ENCODE data around the gene SGIP1. TPM values are rescaled to one million over a fixed set of nuclear protein-coding genes. Genes with fewer than 3 reads are reported as not detected.

Gene SGIP1
- polyA plus RNA-seq, 3 donors, result not detected

DNA sequence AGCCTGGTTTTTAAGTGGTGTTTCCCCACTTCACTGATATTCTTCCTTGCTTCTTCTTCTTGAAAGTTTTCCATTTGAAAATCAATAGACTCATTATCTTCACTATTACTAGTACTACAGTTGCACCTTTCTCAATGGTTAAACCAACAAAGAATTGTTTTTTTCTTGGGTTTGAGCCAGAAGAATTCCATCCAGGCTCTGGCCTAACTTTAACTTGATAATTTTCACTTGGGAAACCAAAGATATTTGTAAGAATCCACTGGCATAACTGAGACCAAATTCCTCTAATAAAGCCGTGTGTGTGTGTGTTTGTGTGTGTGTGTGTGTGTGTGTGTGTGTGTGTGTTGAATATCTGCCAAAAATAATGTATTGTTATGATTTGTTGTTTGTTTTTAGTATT, 103.2 kb downstream of the SGIP1 start:
- no peaks in the 10 kb centered on the region for H4K20me1 ChIP-seq (ENCODE audit: insufficient read depth, low read length)
- intact Hi-C loops (cut with micrococcal nuclease), result no loop called here
- H3K4me1 ChIP-seq (ENCODE audit: control insufficient read depth in 1 of 2, insufficient read depth in 2 of 2, low read length in 2 of 2), result no peaks in the 10 kb centered on the region
- TF ChIP-seq, protein P1, sequence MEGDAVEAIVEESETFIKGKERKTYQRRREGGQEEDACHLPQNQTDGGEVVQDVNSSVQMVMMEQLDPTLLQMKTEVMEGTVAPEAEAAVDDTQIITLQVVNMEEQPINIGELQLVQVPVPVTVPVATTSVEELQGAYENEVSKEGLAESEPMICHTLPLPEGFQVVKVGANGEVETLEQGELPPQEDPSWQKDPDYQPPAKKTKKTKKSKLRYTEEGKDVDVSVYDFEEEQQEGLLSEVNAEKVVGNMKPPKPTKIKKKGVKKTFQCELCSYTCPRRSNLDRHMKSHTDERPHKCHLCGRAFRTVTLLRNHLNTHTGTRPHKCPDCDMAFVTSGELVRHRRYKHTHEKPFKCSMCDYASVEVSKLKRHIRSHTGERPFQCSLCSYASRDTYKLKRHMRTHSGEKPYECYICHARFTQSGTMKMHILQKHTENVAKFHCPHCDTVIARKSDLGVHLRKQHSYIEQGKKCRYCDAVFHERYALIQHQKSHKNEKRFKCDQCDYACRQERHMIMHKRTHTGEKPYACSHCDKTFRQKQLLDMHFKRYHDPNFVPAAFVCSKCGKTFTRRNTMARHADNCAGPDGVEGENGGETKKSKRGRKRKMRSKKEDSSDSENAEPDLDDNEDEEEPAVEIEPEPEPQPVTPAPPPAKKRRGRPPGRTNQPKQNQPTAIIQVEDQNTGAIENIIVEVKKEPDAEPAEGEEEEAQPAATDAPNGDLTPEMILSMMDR (IDR thresholded peaks at IDR 0.05), result no peak
- no peak overlapping the region for H3K27ac ChIP-seq (ENCODE audit: low read depth in 1 of 2, low read length in 2 of 2)
- no peaks in the 10 kb centered on the region for H3K27me3 ChIP-seq (ENCODE audit: control insufficient read depth in 2 of 2, insufficient read depth in 2 of 2, low read length in 2 of 2)
- no peaks in the 10 kb centered on the region for H3K9me3 ChIP-seq (replicated peaks in 1 of 2; ENCODE audit: control insufficient read depth in 1 of 2, insufficient read depth in 1 of 2, low read length in 2 of 2)
- Mint-ChIP-seq H3K27ac (no peak overlapping the region), H3K9me3 (peaks cover 0 to 2% (median 0%) of the 10 kb centered on the region in 7 donors), H3K36me3 (no peaks in the 10 kb centered on the region), H3K27me3 (ENCODE audit: low read depth in 3 of 3) (peaks cover 0 to 2% (median 0%) of the 10 kb centered on the region in 3 donors), H3K4me1 (no peaks in the 10 kb centered on the region), H3K4me3 (no peak overlapping the region)
- no peak overlapping the region for H3K4me2 ChIP-seq (replicated peaks; ENCODE audit: extremely low read depth, low read length, poor library complexity, severe bottlenecking)
- H2AFZ ChIP-seq (ENCODE audit: insufficient read depth, low read depth, low read length, poor library complexity, severe bottlenecking), result no peak overlapping the region
- H3K79me2 ChIP-seq (ENCODE audit: insufficient read depth, low read length), result no peaks in the 10 kb centered on the region
- WGBS (ENCODE audit: insufficient coverage), result no CpG with 5 or more reads among the region's 1 CpG
- no peaks in the 10 kb centered on the region for H3K36me3 ChIP-seq (replicated peaks in 1 of 2; ENCODE audit: control insufficient read depth in 1 of 2, insufficient read depth in 2 of 2, low read length in 2 of 2)
- DNase-seq, result no peak
- H3K9ac ChIP-seq (ENCODE audit: insufficient read depth, low read length, poor library complexity, severe bottlenecking), result no peak overlapping the region
- H3K4me3 ChIP-seq (replicated peaks in 1 of 3; ENCODE audit: low read depth in 2 of 3, low read length in 3 of 3), result no peak overlapping the region

DNA sequence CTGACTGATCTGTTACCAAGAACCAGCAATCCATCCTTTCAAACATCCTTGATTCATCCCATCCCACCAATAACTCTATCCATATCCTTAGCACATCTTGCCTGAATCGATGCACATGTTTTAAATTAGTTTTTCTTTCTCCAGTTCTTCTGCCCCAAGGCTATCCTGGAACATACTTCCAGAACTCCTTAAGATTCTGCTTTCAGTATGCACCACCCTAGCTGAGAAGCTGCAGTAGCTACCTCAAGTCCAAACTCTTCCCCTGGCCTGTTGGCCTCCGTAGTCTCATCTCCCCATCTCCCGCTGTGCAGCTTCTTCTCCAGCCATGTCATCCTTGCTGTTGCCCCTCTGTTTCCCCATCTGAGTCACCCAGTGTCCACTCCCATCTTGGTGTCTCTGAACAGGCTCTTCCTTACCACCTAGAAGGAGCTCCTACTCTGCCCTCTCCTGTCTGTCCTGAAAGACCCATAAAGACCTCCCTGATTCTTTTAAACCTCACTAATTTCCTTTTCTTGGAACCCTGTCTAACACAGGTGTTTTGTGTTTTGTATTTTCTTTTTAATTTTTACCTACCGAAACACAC, 108.0 kb downstream of the SGIP1 start:
- H3K9me3 Mint-ChIP-seq, result peaks cover 0 to 2% (median 0%) of the 10 kb centered on the region in 7 donors
- no peak overlapping the region for H3K4me3 ChIP-seq (replicated peaks in 1 of 3; ENCODE audit: low read depth in 2 of 3, low read length in 3 of 3)
- no peaks in the 10 kb centered on the region for H3K27me3 ChIP-seq (ENCODE audit: control insufficient read depth in 2 of 2, insufficient read depth in 2 of 2, low read length in 2 of 2)
- H3K4me3 Mint-ChIP-seq, result no peak overlapping the region
- intact Hi-C loops (cut with micrococcal nuclease), result no loop called here
- no peak for DNase-seq
- no peaks in the 10 kb centered on the region for H3K4me1 Mint-ChIP-seq
- no peaks in the 10 kb centered on the region for H3K36me3 Mint-ChIP-seq
- H4K20me1 ChIP-seq (ENCODE audit: insufficient read depth, low read length), result no peaks in the 10 kb centered on the region
- H3K4me2 ChIP-seq (replicated peaks; ENCODE audit: extremely low read depth, low read length, poor library complexity, severe bottlenecking), result no peak overlapping the region
- H3K36me3 ChIP-seq (replicated peaks in 1 of 2; ENCODE audit: control insufficient read depth in 1 of 2, insufficient read depth in 2 of 2, low read length in 2 of 2), result no peaks in the 10 kb centered on the region
- no peaks in the 10 kb centered on the region for H3K79me2 ChIP-seq (ENCODE audit: insufficient read depth, low read length)
- peaks cover 0 to 3% (median 1%) of the 10 kb centered on the region in 3 donors for H3K27me3 Mint-ChIP-seq (ENCODE audit: low read depth in 3 of 3)
- no peak overlapping the region for H2AFZ ChIP-seq (ENCODE audit: insufficient read depth, low read depth, low read length, poor library complexity, severe bottlenecking)
- H3K9ac ChIP-seq (ENCODE audit: insufficient read depth, low read length, poor library complexity, severe bottlenecking), result no peak overlapping the region
- no peaks in the 10 kb centered on the region for H3K9me3 ChIP-seq (replicated peaks in 1 of 2; ENCODE audit: control insufficient read depth in 1 of 2, insufficient read depth in 1 of 2, low read length in 2 of 2)
- no peak overlapping the region for H3K27ac Mint-ChIP-seq
- TF ChIP-seq, protein P1 (IDR thresholded peaks at IDR 0.05), result no peak
- WGBS (ENCODE audit: insufficient coverage), result 92% methylated on average over 3 of the region's 4 CpGs
- H3K27ac ChIP-seq (ENCODE audit: low read depth in 1 of 2, low read length in 2 of 2), result no peak overlapping the region
- H3K4me1 ChIP-seq (ENCODE audit: control insufficient read depth in 1 of 2, insufficient read depth in 2 of 2, low read length in 2 of 2), result no peaks in the 10 kb centered on the region

All from CD14-positive monocyte (primary cell).